T1000 (cell line): ENCODE results near the gene FAM163B.
"Not testable (repeated sequence)": the region's sequence is repeated elsewhere in the genome, so short reads cannot be mapped to it uniquely, and the experiment has no call there.

Experiments used
- DNase-seq: peaks from one replicate; lab custom pipeline; 2025; ENCODE audit warnings: mixed read lengths; lab: John Stamatoyannopoulos, UW

FAM163B gene

DNA sequence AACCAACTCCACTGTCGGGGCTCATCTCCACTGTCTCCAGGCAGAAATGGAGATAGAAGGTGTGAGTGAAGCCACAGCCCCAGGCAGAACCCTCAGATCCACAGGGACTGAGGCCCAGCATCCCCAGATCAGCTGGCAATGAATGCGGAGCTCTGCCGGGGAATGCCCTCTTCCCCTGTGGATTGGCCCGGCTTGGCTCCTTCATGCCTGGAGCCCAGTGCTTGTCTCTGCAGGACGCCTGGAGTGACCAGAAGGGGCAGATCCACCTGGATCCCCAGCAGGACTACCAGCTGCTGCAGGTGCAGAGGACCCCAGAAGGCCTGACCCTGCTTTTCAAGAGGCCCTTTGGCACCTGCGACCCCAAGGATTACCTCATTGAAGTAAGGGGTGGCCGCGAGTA lies 30.4 kb upstream of the FAM163B start:
- DNase-seq = no peak

DNA sequence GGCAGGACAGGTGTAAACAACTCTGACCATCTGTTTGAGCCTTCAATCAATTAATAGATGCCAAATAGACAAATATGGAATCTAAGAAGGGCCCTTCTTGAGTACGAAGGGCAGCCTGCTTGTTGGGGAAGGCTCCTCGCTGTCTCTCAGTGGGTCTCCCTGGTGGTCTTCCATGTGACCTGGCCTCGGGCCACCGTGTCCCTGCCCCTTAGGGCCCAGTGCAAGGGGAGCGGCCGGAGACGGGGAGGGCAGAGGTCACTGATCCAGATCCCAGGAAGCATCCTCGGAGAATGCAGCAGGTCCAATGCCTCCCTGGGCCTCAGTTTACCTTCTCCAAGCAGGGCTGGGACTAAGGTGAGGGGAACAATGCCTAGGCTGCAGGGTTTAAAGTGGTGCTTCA lies 29.5 kb upstream of the FAM163B start:
- DNase-seq = no peak

DNA sequence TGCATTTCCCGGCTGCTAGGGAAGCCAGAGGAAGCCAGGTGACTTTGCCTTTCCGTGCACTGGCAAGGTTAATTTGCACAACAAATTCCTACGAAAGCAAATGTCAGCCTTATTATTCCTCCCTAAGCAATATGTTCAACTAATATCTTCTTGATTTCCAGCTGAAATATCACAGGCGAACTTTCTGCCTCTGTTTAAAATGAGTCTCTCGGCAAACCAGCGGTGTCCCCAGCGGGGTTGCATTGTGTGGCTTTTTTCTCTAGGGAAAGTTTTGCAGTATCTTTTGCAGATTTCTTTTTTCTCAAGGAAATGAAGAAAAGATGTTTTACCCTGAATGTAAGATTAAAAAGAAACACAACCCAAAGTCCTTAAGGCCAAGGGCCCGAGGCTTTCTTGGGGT lies 28.9 kb upstream of the FAM163B start:
- DNase-seq = no peak

DNA sequence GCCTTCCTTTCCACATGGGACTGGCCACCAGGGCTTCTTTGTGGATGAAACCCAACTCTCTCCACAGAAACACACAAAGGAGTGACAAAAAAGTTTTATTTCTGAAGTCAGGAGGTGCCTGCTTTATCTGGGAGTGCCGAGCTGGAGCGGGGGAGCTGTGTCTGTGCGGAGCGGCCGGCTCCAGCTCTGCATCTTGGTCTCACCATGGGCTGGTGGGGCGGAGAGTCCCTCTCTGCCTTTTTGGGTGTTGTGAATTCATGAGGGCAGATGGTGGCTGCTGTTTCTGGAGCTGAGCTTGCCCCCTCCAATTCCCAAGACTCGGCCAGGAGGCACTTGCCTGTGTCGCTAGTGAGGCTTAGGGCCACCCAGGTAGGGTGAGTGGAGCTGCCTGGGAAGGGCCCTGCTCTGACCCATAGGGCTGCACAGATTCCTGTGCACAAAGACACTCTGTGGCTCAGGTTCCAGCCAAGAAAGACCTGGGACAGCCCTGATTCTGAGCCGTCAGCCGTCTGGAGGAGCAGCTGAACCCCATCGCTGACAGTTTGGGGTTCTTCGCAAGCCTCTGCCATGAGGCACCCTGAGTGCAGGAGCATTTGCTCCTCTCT lies 28.4 kb upstream of the FAM163B start:
- DNase-seq = no peak

DNA sequence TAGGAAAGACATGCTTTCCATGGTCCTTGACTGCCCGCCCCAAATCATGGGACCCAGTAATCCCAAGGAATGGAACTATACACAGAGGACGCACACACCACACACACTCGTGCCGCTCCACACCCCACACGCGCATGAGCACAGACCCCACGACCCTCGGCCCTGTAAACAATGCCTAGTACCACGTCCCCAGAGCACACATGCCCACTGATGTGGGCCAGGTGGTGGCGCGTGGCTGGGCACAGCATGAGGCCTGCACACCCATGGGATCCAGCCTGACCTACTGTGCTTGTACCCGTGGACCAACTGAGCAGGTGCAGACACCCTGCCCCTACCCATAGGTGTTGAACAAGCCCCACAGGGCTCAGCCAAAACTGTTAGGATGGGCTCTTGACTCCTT lies 27.7 kb upstream of the FAM163B start:
- DNase-seq = no peak

DNA sequence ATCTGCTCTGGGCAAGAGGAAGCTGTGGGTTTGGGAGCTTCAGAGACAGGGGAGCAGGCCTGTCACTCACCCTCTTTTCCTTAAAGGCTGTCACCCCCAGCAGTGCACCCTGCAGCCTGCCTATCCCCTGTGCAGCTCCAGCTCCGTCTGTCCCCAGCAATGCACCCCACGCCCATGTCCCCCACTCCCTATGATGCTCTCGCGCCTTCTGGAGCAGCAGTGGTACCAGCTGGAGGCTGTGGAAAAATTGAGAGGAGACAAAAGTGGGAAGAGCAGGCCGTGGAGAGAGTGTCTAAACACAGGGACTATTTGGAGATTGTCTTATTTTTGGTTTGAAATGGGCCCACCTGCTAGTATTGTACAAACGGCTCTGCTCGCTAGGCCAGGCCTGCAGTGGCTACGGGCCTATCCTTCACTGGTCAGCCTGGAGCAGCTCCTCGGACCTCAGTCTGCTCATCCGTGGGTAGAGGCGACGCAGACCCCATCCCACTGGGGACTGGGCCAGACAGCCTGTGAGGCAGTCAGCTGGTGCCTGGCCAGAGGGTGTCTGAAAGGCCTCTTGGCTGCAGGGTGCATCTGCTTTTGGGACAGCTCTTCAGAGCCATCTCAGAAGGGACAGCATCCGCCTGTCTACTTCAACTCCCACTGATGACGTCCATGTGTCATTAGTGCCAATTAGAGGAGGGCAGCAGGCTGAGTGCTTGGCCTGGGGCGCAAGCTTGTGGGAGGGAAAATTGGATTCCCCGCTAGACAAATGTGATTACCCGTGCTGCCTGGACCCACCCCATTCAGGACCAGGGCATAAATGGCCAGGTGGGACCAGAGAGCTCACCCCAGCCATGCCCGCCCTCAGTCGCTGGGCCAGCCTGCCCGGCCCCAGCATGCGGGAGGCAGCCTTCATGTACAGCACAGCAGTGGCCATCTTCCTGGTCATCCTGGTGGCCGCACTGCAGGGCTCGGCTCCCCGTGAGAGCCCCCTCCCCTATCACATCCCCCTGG lies 26.6 kb upstream of the FAM163B start, which contains the start of gene DBH:
DBH (plus strand) TSS at position 831 of the 999 bp plus-strand sequence; CDS start at position 840, 9 bp downstream.
- DNase-seq = no peak

DNA sequence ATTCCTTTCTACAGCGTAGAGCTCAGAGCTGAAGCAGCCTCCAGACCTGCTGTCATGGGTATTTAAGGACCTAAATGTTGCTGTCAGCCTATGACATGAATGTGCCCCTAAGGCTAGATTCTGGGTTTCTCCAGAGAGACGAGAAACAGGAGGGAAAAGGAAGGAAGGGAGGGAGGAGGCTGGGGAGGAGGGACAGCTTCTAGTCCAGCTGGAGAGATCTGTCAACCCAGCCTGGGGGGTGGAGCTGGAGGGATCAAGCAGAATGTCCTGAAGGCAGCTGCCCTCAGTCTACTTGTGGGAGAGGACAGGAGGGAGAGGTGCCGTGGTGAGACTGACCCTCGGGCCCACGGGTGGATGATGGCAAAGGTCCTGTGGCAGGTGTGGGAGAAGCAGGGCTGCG lies 25.9 kb upstream of the FAM163B start:
- no peak for DNase-seq

DNA sequence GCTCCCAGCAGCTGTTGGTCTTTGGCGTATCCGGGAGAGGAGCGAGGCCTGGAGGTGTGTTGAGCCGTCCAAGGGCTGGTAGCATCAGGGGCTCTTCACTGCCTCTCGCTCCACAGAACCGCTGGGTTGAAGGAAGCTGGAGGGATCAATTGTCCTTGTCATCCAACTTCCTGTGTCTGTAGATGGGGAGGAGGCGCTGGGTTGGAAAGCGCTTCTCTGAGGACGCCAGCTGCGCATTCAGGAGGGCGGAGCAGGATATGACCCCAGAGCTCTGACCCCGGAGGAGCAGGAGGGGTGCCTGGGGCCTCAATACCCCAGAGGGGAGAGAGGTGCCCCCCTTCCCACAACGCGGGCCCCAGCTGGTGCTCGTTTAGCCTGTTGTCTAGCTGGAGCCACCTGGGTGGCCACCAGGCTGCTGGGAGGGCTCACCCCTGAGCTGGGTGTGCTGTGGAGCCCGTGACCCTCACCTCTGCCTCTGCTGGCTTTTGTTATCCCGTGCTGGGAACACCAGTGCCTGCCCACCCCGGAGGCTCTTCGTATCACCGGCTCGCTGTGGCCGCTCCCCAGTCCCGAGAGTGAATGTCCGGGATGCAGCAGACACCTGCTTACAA lies 25.0 kb upstream of the FAM163B start:
- no peak for DNase-seq

DNA sequence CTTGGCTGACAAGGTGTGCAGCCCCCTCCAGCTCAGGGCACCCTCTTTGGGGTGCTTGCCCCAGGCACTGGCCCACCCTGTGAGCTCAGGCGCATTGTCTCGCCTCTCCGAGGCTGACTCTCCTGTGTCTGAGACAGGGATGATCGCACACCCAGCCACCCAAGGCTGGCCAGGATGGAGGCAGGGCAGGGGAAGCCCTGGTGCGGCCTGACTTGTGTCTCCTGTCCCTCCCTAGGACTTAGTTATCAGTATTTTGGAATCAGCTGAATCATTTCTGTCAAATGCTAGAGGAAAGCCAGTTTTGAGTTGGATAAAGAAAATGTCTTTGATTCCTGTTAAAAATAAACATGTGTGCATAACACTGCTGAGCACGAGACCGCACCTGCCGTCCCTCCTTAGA lies 24.5 kb upstream of the FAM163B start:
- no peak for DNase-seq

DNA sequence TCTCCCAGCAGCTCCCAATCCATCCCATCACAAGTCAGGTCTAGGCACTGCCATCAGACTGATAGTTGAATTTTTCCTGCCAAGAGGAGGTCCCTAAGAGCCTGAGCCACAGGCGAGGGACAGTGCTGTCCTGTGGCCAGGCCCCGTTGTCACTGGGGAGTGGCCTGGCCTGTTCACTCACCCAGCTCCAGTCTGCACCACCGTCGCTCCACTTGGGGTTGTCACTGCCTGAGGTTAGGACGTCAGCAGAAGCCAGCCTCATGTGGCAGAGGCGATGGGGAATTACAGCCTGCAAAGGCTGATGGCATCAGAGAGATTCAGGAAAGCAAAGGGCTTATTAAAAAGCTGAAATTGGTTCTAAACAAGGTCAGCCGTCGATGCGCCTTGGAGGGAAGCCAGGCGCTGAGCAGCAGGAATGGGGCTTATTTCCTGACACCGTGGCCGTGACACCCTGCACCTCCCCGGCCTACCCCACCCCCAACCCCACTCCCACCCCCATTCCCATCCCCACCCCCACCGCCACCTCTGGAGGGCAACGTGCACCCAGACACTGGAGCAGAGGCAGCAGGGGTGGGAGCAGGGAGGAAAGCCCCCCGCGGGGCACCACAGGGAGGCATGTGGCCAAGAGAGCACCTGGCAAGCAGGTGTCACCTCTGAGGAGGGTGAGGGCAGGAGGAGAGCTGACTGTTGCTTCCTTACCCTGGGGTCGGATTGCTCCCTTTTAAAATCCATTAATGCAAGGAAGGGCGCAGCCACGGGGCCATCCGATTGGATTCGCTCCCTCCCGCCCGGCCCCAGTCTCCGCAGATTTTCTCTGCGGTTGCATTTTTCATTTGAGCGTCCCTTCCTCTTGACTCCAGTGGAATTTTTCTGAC lies 23.9 kb upstream of the FAM163B start:
- DNase-seq = no peak

DNA sequence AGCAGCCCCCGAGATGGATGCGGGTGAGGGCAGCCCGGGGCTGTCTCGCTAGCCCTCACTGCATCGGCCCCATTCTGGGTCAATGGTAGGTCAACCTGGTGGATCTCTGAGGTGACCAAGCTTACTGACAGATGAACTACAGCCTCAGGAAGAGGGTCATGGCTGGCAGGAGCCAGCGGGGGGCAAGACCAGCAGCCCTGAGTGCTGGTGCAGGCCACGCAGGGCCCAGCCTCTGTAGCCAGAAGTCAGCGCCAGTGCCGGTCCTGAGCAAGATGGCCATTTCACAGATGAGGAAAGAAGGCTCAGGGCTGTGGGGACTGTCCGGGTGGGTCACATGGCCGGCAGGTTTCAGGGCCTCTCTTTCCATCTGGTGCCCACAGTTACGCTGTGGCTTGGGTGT lies 21.9 kb upstream of the FAM163B start:
- DNase-seq = no peak

DNA sequence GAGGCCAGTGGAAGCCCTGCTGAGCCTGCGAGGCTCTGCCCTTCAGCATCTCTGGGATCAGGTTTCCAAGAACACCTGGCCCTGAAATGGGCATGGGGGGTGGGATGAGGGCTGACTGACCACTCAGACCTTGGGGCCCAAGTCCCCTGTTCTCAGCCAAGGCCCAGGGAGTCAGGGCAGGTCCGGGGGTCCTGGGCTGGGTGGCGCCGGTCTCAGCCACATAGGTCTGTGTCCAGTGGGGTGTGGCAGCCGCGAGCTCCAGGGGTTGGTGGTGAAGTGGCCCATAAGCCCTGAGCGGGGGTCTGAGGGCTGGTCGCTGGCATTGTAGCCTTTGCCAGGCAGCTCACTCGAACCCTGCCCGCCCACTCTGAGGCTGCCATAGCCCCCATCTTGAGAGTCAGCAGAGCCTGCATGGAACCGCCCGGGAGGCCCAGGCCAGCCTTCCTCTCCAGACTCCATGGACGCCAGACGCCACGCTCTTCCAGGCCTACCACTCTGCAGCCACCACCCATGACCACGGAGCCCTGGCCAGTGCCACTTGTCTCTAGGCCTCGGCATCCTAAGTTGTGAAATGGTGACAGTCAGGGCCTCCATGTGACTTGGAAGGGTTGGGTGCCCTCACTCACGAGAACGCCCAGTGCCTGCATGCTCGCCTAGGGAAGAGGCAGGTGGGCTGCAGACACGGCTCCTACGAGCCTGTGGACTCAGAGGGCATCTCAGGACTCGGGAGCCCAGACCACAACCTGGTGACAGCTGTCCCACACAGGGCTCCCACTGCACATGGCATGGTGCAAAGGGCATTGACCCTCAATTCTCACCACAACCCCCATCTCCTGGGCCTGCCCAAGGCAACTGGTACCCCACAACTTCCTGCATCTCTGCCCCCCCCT lies 20.3 kb upstream of the FAM163B start:
- no peak for DNase-seq

DNA sequence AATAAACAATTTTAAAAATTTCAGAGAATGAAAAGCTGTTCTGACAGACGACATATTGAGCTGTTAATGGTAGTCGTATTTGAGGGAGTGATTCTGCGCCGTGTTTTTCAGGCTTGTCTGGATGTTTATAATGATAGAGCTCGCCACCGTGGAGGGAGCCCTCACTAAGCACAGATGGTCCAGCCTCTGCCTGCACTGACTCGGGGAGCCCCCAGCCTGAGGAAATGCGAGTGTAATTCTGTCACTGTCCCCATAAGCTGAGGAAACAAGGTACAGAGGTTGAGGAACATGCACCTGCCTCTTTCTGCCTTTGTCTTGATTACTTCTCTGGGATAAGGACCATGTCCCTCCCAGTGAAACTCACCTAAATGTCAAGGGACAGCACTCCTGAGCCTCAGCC lies 19.6 kb upstream of the FAM163B start:
- no peak for DNase-seq

DNA sequence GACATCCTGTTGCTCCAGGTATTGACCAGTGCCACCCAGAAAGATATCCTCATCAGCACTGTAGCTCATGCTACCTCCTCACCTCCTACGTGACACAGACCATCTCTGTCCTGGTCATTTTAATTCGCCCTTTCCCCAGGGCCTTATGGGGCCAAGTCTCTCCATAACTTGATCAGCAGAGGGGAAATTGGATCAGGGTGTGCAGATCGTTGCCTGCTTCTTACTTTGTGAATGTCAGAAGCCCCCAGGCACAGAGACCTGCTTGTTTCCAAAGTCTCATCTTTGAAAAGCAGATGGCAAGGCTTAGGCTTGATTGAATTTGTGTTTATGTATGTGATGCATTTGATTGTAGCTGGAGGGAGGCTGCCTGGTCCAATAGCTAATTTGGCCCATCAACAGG lies 18.2 kb upstream of the FAM163B start:
- DNase-seq = no peak

DNA sequence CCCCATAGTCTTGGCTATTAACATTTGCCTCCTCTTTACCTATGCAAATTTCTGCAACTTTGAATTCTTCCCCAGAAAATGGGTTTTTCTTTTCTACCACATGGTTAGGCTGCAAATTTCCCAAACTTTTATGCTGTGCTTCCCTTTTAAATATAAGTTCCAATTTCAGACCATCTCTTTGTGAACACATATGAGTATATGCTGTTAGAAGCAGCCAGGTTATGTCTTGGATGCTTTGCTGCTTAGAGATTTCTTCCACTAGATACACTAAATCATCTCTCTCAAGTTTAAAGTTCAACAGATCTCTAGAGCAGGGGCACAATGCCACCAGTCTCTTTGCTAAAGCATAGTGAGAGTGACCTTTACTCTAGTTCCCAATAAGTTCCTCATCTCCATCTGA lies 16.8 kb upstream of the FAM163B start:
- DNase-seq = not testable (repeated sequence)

DNA sequence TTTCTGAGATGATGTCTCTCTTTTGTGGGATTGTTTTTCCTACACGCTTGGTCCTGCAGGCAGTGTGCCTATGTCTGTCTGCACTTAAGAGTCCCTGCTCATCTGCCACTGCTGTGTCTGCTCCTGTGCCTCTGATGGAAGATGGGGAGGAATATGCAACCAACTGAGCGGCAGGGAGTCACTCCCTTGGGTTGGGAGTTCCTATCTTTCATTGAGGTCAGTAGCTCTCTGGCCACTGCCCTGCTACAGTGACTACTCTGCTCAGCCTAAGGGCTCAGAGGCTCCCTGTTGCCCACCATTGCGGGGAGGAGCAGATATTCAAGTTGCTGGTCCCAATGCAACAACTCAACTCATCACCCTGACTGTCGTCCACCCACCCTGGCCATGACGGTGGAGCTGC lies 13.4 kb upstream of the FAM163B start:
- no peak for DNase-seq

DNA sequence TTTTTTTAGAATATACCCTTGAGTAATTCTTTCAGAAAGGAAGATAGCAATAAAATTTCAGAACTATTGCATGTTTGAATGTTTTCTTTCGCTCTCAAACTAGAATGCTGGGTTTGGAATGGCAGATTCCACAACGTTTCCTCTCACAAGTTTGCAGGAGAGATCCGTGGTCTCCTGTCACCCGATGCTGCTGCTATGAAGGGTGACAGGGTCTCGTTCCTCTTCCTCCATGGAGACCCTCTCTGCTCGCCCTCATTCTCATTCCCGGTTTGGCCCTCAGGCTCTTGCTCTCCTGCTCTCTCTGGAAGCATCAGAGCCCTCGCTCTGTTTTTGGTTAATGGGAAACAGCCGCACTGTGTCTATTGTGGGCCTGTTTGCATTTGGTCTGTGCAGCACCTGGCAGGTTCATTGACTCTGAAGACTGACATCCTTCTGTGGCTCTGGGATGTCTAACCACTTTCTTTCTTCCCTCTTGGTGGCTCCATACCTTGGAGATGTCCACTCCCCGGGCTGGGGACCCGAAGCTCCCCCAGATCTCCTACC lies 12.6 kb upstream of the FAM163B start:
- DNase-seq = no peak

DNA sequence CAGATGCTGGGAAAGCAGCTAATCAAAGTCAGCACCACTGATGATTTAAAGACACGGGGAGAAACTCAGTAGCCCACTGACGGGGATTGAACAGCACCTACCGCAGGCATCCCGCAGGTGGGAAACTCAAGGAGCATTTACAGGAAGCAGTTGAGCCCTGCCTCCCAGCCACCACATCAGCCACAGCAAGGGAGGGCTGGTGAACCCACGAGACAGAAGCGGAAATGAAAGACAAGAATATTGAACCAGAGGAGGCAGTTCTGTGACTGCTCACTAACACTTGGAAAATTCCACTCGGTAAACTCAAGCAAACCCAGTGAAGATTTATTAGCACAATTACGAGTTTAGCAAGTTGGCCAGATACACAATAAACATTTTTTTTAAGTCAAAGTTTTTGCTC lies 10.6 kb upstream of the FAM163B start:
- no peak for DNase-seq

DNA sequence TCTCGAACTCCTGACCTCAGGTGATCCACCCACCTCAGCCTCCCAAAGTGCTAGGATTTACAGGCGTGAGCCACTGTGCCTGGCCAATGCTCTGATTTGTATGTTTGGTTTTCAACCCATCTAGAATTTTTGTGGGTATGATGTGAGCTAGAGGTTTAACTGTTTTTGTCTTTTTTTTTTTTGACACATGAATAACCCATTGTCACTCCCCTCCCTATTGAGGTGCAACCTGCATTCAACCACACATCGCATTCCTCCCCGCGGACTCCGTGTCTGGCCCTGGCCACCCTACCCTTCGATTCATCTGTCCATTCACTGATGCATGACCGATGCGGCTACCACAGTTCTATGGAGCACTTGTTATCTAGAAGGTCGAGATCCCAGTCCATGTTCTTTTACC lies 9.5 kb upstream of the FAM163B start:
- no peak for DNase-seq

DNA sequence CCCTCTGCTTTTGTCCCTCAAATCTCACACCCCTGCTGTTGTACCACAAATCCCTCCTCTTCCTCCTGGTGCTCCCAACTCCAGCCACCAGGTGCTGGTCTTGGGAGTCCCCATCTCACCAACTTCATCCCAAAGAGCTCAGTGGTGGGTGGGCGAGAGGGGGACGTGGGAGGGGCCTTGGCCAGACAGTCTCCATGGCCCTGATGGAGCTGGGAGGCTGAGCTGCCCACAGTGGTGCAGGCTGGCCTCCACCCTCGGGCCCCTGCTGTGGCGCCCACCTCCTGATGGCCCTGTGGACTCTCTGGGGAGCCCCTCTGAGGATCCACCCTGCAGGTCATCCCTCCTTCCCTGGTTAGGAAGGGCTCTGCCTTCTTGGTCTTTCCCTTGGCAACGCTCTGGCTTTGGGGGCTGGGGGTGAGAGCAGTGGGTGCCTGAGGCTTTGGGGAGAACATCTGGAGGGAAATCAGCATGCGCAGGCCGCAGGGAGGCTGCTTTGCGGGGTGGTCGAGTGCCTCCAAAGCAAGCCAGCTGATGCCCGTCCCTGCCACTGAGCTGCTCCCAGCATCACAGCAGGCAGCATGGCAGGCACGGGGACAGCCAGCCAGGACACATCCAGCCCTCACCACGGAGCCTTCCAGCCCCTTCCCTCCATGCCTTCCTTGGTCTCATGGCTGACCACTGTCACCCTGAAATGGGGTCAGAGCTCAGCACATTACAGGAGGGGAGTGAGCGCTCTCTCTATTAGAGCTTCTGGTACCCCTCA lies 7.6 kb upstream of the FAM163B start:
- no peak for DNase-seq
